IMR-90 (cell line): ENCODE data around the gene GPI. TPM values are rescaled to one million over a fixed set of nuclear protein-coding genes. Genes with fewer than 3 reads are reported as not detected.

Experiments used
- ATAC-seq: fragments of 200-7000 bp; cut with Tn5 transposase; 2 replicates; pipeline ENCODE4 v1.9.1; 2020; ENCODE audit warnings: low read depth, mild to moderate bottlenecking, moderate library complexity
- BruUV-seq: library from RNA; stranded (reverse); fragments of 400-500 nt; replicated peaks from 2 replicates; lab custom pipeline; 2021; lab: Mats Ljungman, UMichigan
- CTCF ChIA-PET: fragments of 300-600 bp; formaldehyde crosslinking; extraction: SDS; loops from one replicate; lab custom pipeline; 2021; ENCODE audit warnings: antibody characterized with exemption; lab: Yijun Ruan, JAX
- POLR2A ChIA-PET: fragments of 300-600 bp; sonication (Branson Sonifier 250); formaldehyde crosslinking; loops from one replicate; lab custom pipeline; 2022; ENCODE audit warnings: antibody characterized with exemption; ENCODE audit not compliant: unreplicated experiment; lab: Charles Lee
- DNase-seq: peaks from one replicate; pipeline ENCODE4 v3.0.0; 2013
- H2AFZ ChIP-seq: replicated peaks from 2 replicates; pipeline ENCODE3; 2013; ENCODE audit warnings: low read length, mild to moderate bottlenecking; ENCODE audit not compliant: poor library complexity
- H2AK5ac ChIP-seq: 2 replicates; pipeline ENCODE4 v1.6.1; 2013; ENCODE audit warnings: low read depth, low read length, inconsistent platforms
- H2AK9ac ChIP-seq: replicated peaks from 2 replicates; pipeline ENCODE3; 2013; ENCODE audit warnings: mild to moderate bottlenecking, low read depth, low read length, moderate library complexity; ENCODE audit not compliant: poor library complexity
- H2BK120ac ChIP-seq: 2 replicates; pipeline ENCODE4 v1.6.1; 2013; ENCODE audit warnings: low read depth, low read length, inconsistent platforms
- H2BK15ac ChIP-seq: 3 replicates; pipeline ENCODE4 v1.6.1; 2013; ENCODE audit warnings: low read depth, low read length, inconsistent platforms
- H2BK20ac ChIP-seq: 2 replicates; pipeline ENCODE4 v1.6.1; 2013; ENCODE audit warnings: low read depth, mild to moderate bottlenecking, inconsistent platforms, low read length, moderate library complexity
- H2BK5ac ChIP-seq: 2 replicates; pipeline ENCODE4 v1.6.1; 2013; ENCODE audit warnings: mild to moderate bottlenecking, low read depth, low read length, inconsistent platforms; ENCODE audit not compliant: poor library complexity, severe bottlenecking
- H3K14ac ChIP-seq: replicated peaks from 2 replicates; pipeline ENCODE4 v1.6.1; 2013; ENCODE audit warnings: low read depth, low read length, inconsistent platforms
- H3K18ac ChIP-seq: 2 replicates; pipeline ENCODE4 v1.6.1; 2013; ENCODE audit warnings: low read depth, low read length, control low read depth
- H3K23ac ChIP-seq: 2 replicates; pipeline ENCODE4 v1.6.1; 2013; ENCODE audit warnings: low read depth, low read length, inconsistent platforms
- H3K27ac ChIP-seq: 2 replicates; pipeline ENCODE4 v1.5.1; 2013; ENCODE audit warnings: mild to moderate bottlenecking, control low read depth, low read length; ENCODE audit not compliant: insufficient read depth
- H3K27me3 ChIP-seq: 2 replicates; pipeline ENCODE4 v1.6.1; 2013; ENCODE audit warnings: low read length; ENCODE audit not compliant: control insufficient read depth, insufficient read depth
- H3K36me3 ChIP-seq: 2 replicates; pipeline ENCODE4 v1.6.1; 2013; ENCODE audit warnings: low read length, mixed read lengths; ENCODE audit not compliant: control insufficient read depth, insufficient read depth
- H3K4ac ChIP-seq: 2 replicates; pipeline ENCODE4 v1.6.1; 2013; ENCODE audit warnings: low read depth, low read length, inconsistent platforms
- H3K4me1 ChIP-seq: 2 replicates; pipeline ENCODE4 v1.6.1; 2013; ENCODE audit warnings: low read length, mixed read lengths; ENCODE audit not compliant: control insufficient read depth, insufficient read depth
- H3K4me2 ChIP-seq: 2 replicates; pipeline ENCODE4 v1.6.1; 2013; ENCODE audit warnings: low read depth, mild to moderate bottlenecking, control low read depth, low read length, moderate library complexity
- H3K4me3 ChIP-seq: 2 replicates; pipeline ENCODE4 v1.5.1; 2013; ENCODE audit warnings: low read depth, mild to moderate bottlenecking, control low read depth, low read length, moderate library complexity; ENCODE audit not compliant: insufficient read depth
- H3K56ac ChIP-seq: 2 replicates; pipeline ENCODE4 v1.6.1; 2013; ENCODE audit warnings: low read length, inconsistent platforms; ENCODE audit not compliant: insufficient read depth; ENCODE audit errors: extremely low read depth
- H3K79me1 ChIP-seq, 2 experiments: 2 replicates each; pipeline ENCODE4 v1.6.1; 2013; ENCODE audit warnings: low read length in 2 of 2, inconsistent platforms in 1 of 2, low read depth in 1 of 2
- H3K9ac ChIP-seq: 2 replicates; pipeline ENCODE4 v1.6.1; 2013; ENCODE audit warnings: low read depth, low read length, control low read depth
- H3K9me1 ChIP-seq: 2 replicates; pipeline ENCODE4 v1.6.1; 2013; ENCODE audit warnings: low read length, inconsistent platforms; ENCODE audit not compliant: insufficient read depth
- H3K9me3 ChIP-seq: 2 replicates; pipeline ENCODE4 v1.6.1; 2013; ENCODE audit warnings: low read length; ENCODE audit not compliant: control insufficient read depth, insufficient read depth
- H4K20me1 ChIP-seq: 2 replicates; pipeline ENCODE4 v1.6.1; 2013; ENCODE audit warnings: low read length, inconsistent platforms; ENCODE audit not compliant: insufficient read depth
- H4K5ac ChIP-seq: 2 replicates; pipeline ENCODE4 v1.6.1; 2013; ENCODE audit warnings: mild to moderate bottlenecking, low read depth, low read length, control low read depth
- H4K8ac ChIP-seq, 2 experiments: 2 replicates each; pipeline ENCODE4 v1.6.1; 2013; ENCODE audit warnings: low read depth in 2 of 2, low read length in 2 of 2, control low read depth in 1 of 2, inconsistent platforms in 1 of 2
- H4K91ac ChIP-seq: 2 replicates; pipeline ENCODE4 v1.6.1; 2013; ENCODE audit warnings: low read depth, low read length, inconsistent platforms; ENCODE audit not compliant: insufficient read depth
- BHLHE40 ChIP-seq: fragments of 150-350 bp; IDR thresholded peaks from 2 replicates; pipeline ENCODE4 v1.6.1; 2016; ENCODE audit warnings: mild to moderate bottlenecking, low read depth, low read length
- CEBPB ChIP-seq: IDR thresholded peaks from 2 replicates; pipeline ENCODE4 v1.6.1; 2012; ENCODE audit warnings: low read depth, low read length, improper control_type of control experiment
- CHD1 ChIP-seq: IDR thresholded peaks from 2 replicates; pipeline ENCODE4 v1.6.1; 2012; ENCODE audit warnings: low read depth, low read length, improper control_type of control experiment
- CTCF ChIP-seq: conservative IDR thresholded peaks from 2 replicates; pipeline ENCODE4 v1.5.1; 2012; ENCODE audit warnings: mild to moderate bottlenecking, low read depth, low read length, improper control_type of control experiment
- ELK1 ChIP-seq: fragments of 150-350 bp; IDR thresholded peaks from 2 replicates; pipeline ENCODE4 v1.6.1; 2016; ENCODE audit warnings: low read depth, mild to moderate bottlenecking, low read length, moderate library complexity, borderline replicate concordance
- FOS ChIP-seq: fragments of 150-350 bp; IDR thresholded peaks from 2 replicates; pipeline ENCODE4 v1.6.1; 2016; ENCODE audit warnings: low read depth, low read length
- MAFK ChIP-seq: IDR thresholded peaks from 2 replicates; pipeline ENCODE4 v1.6.1; 2012; ENCODE audit warnings: low read depth, low read length, improper control_type of control experiment
- MAZ ChIP-seq: IDR thresholded peaks from 2 replicates; pipeline ENCODE4 v1.6.1; 2012; ENCODE audit warnings: low read depth, mild to moderate bottlenecking, low read length, improper control_type of control experiment, moderate library complexity, borderline replicate concordance
- MXI1 ChIP-seq: IDR thresholded peaks from 2 replicates; pipeline ENCODE4 v1.6.1; 2012; ENCODE audit warnings: low read depth, mild to moderate bottlenecking, low read length, moderate library complexity, borderline replicate concordance
- NFE2L2 ChIP-seq: fragments of 150-350 bp; IDR thresholded peaks from 2 replicates; pipeline ENCODE4 v1.6.1; 2016; ENCODE audit warnings: low read depth, mild to moderate bottlenecking, low read length
- POLR2A ChIP-seq: IDR thresholded peaks from 2 replicates; pipeline ENCODE4 v1.6.1; 2012; ENCODE audit warnings: mild to moderate bottlenecking, low read depth, low read length
- RAD21 ChIP-seq: IDR thresholded peaks from 2 replicates; pipeline ENCODE4 v1.6.1; 2012; ENCODE audit warnings: low read length, improper control_type of control experiment
- RCOR1 ChIP-seq: IDR thresholded peaks from 2 replicates; pipeline ENCODE4 v1.6.1; 2012; ENCODE audit warnings: mild to moderate bottlenecking, low read length, improper control_type of control experiment; ENCODE audit not compliant: insufficient replicate concordance
- RFX5 ChIP-seq: IDR thresholded peaks from 2 replicates; pipeline ENCODE4 v1.8.0; 2012; ENCODE audit warnings: low read depth, mild to moderate bottlenecking, low read length, moderate library complexity
- SMC3 ChIP-seq: fragments of 150-350 bp; IDR thresholded peaks from 2 replicates; pipeline ENCODE4 v1.6.1; 2016; ENCODE audit warnings: low read depth, mild to moderate bottlenecking, antibody characterized with exemption, low read length, moderate library complexity
- USF2 ChIP-seq: fragments of 150-350 bp; IDR thresholded peaks from 2 replicates; pipeline ENCODE4 v1.6.1; 2017; ENCODE audit warnings: mild to moderate bottlenecking, antibody characterized with exemption, low read length, low read depth
- WGBS, 2 experiments: methylation state at CpG; one replicate each; pipeline versions ENCODE4 v1.1.5 to v1.1.7; 2013; ENCODE audit warnings: missing lambda C conversion rate in 2 of 2; ENCODE audit not compliant: insufficient read length in 1 of 2; ENCODE audit errors: extremely low coverage in 2 of 2; 5-methylcytosine and 5-hydroxymethylcytosine counted together
- dilution Hi-C: fragments of 300-500 bp; cut with HindIII; formaldehyde crosslinking; loops from one replicate; pipeline ENCODE4 v1.14.3; 2018; ENCODE audit warnings: low sequenced_read_pairs; ENCODE audit not compliant: unreplicated experiment
- in situ Hi-C: fragments of 300-500 bp; cut with MboI; formaldehyde crosslinking; loops from 3 replicates; pipeline ENCODE4 v1.14.3; 2019; ENCODE audit warnings: low sequenced_read_pairs, inconsistent platforms, mixed read lengths
- intact Hi-C: fragments of 100-400 bp; cut with micrococcal nuclease; formaldehyde crosslinking; loops from 2 replicates; pipeline ENCODE4 v1.10.0; 2022
- polyA plus RNA-seq, 3 experiments: library from polyadenylated mRNA; depleted of rRNA; stranded (reverse); fragments of >200 nt; gene quantifications; 2 replicates each; pipeline ENCODE4 v1.2.3, GENCODE V29; 2012; ENCODE audit warnings: low replicate concordance in 1 of 3
- total RNA-seq: library from RNA; depleted of rRNA; stranded (reverse); fragments of >200 nt; gene quantifications from 2 replicates; pipeline ENCODE4 v1.2.3, GENCODE V29; 2012

GPI gene
- total and polyA plus RNA-seq, 2 of the 4 experiments (the other 2 are of a cell fraction), result 147 to 239 TPM

- Histone ChIP-seq H3K27ac (no peak overlapping the region), H4K91ac (no peak overlapping the region), H3K23ac (no peak overlapping the region), H3K4me2 (no peak overlapping the region), H3K79me1 (peaks cover 17 to 42% of the 10 kb centered on the region in 2 experiments), H3K9ac (no peak overlapping the region), H3K18ac (no peak overlapping the region), H2AFZ (no peak overlapping the region), H3K56ac (no peak overlapping the region), H4K8ac (peak overlapping the region in 1 of 2 experiments; percentile 21; a peak in 1 of 4 replicates), H2BK120ac (no peak overlapping the region), H3K4me3 (no peak overlapping the region), H2BK5ac (peak overlapping the region; percentile 29), H2BK15ac (no peak overlapping the region), H2AK5ac (no peak overlapping the region), H3K4ac (no peak overlapping the region), H3K36me3 (peaks cover 51% of the 10 kb centered on the region), H3K4me1 (peaks cover 4% of the 10 kb centered on the region; the same call in 1 of the 2 replicates), H3K9me1 (0 out of 2 replicates have a peak, but pooled peaks cover 9% of the 10 kb centered on the region), H3K14ac (no peak overlapping the region), H2AK9ac (no peak overlapping the region), H3K9me3 (no peaks in the 10 kb centered on the region), H2BK20ac (no peak overlapping the region), H4K5ac (no peak overlapping the region), H4K20me1 (no peaks in the 10 kb centered on the region; the same call in 1 of the 2 replicates), H3K27me3 (no peaks in the 10 kb centered on the region)
- CTCF ChIA-PET, result interaction anchor here (0.6 to 1.1 kb wide), 2 partner anchors 10 to 945 kb away, joined by 3 read pairs; no protein-coding TSS in a partner anchor
- in situ Hi-C loops, result loop anchor here (10.0 to 25.0 kb wide), 2 partner anchors 101 to 549 kb away; partner anchors contain the start of gene KCTD15
- no TSS peak for BruUV-seq
- intact Hi-C loops, result loop anchor here (2.0 to 5.0 kb wide), 2 partner anchors 81 to 109 kb away; partner anchors contain the start of gene GARRE1
- WGBS, 2 experiments, result no CpG with 5 or more reads among the region's 3 CpGs
- no peak for ATAC-seq
- dilution Hi-C loops, result no loop called here
- DNase-seq, result no peak
- POLR2A ChIA-PET, result no interaction called here
- TF ChIP-seq ELK1, result no peak
- no peak for TF ChIP-seq MAZ
- TF ChIP-seq MXI1, result no peak
- no peak for TF ChIP-seq RFX5
- TF ChIP-seq MAFK, result no peak
- TF ChIP-seq RAD21, result no peak
- TF ChIP-seq RCOR1, result no peak
- no peak for TF ChIP-seq FOS
- TF ChIP-seq SMC3, result no peak
- TF ChIP-seq BHLHE40, result no peak
- TF ChIP-seq NFE2L2, result no peak
- TF ChIP-seq CHD1, result no peak
- no peak for TF ChIP-seq CTCF
- no peak for TF ChIP-seq CEBPB
- TF ChIP-seq USF2, result no peak
- TF ChIP-seq POLR2A, result no peak
These were observed 29.1 kb upstream of the GPI start for GRCh38 chr19:34335914-34336313.
